ENCODE data around the gene RNF115.
A peak's percentile ranks its signal among the peaks of the same experiment; 100 is the strongest.

RNF115 gene

DNA sequence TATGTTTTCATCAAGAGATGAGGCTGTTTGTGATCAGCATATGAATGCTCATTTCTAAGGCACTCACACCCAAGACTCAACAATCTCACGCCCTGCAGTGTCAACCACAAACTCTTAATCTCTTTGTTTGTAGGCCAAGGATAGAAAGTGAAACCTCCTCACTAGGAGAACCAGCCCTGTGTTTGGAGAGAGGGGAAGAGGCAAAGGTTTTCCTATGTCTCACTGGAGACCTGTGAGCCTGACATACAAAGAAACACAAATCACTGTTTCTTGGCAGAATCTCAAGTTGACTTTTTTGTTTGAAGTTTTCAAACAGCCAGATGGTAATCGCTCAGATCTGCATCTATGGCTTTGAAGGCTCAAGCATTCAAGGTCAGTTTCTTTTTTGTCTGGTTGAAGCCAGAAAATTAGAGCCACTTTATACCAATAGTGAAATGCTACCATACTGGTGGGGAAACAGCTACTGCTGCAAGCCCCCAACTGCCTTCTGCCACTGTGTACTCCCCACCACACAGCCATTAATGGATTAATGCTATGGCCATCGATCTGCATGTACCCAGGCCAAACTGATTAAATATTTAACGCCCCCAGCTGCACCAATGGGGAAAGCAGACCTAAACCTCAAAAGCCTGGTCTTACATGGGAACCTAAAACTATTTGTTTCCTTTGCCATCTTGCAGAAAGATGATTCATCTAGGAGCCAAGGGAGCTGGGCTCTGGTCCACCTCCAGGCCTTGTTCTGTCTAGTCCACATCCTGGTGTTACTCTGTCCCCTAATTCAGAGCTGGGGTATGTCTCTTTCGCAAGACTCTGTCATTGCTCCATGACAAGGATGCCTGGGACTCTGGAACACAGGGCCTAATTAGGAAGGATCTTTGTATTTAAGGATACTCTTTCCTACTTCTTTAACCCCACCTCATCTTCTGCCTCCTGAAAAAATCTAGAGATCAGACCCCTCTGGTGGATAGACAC lies 133.0 kb downstream of the RNF115 start:
- peak; percentile 35 for DNase-seq

- no peak for DNase-seq
Measured at GRCh38 chr1:145689922-145690321, 134.0 kb downstream of the RNF115 start.

GRCh38 chr1:145688924-145689323 lies 135.0 kb downstream of the RNF115 start:
- DNase-seq, result no peak
